ENCODE data around the gene NID1. TPM values are rescaled to one million over a fixed set of nuclear protein-coding genes. Genes with fewer than 3 reads are reported as not detected.

Gene NID1
- polyA plus RNA-seq, 1 donor (not counting 4 experiments of a cell fraction or from before 2014, with no cell fraction given) = 1.8 TPM

- peaks cover under 1% of the 10 kb centered on the region for H3K9me3 ChIP-seq (ENCODE audit: control insufficient read depth, low read depth, low read length)
- H3K4me1 ChIP-seq (ENCODE audit: control insufficient read depth, extremely low read depth, insufficient read depth, low read length) = peaks cover 22% of the 10 kb centered on the region
- DNase-seq (ENCODE audit: low read depth, low spot score) (no peak), FAIRE-seq (peak; percentile 9)
- no peaks in the 10 kb centered on the region for H3K9me1 ChIP-seq (ENCODE audit: control insufficient read depth, extremely low read depth, insufficient read depth, low read length)
- peak overlapping the region; percentile 76 for H3K9ac ChIP-seq (ENCODE audit: control insufficient read depth, extremely low read depth, insufficient read depth, low read length)
- H3K27me3 ChIP-seq (ENCODE audit: control insufficient read depth, extremely low read depth, insufficient read depth, low read length) = no peaks in the 10 kb centered on the region
- H4K20me1 ChIP-seq (ENCODE audit: control insufficient read depth, extremely low read depth, insufficient read depth, low read length) = no peaks in the 10 kb centered on the region
- H3K79me2 ChIP-seq (ENCODE audit: control insufficient read depth, insufficient read depth, low read length) = no peaks in the 10 kb centered on the region
- dilution Hi-C loops (cut with MboI; ENCODE audit: extremely low pct_ligation_motif_present, low sequenced_read_pairs) = no loop called here
- H3K4me3 ChIP-seq (ENCODE audit: control insufficient read depth in 2 of 3, extremely low read depth in 1 of 3, insufficient read depth in 2 of 3, low read depth in 1 of 3, low read length in 3 of 3) = peak overlapping the region in 1 of 3 experiments; percentile 54
- TF ChIP-seq CTCF (optimal IDR thresholded peaks at IDR 0.05 in 1 of 3, IDR thresholded peaks at IDR 0.05 in 1 of 3, conservative IDR thresholded peaks at IDR 0.05 in 1 of 3; ENCODE audit: extremely low read depth in 1 of 3, insufficient read depth in 2 of 3, low read length in 3 of 3) = no peak
- TF ChIP-seq EZH2 (IDR thresholded peaks at IDR 0.05; ENCODE audit: low read length) = no peak
- H3K4me2 ChIP-seq (ENCODE audit: control insufficient read depth, extremely low read depth, insufficient read depth, low read depth, low read length) = peak overlapping the region; percentile 90
- peak overlapping the region; percentile 90 for H2AFZ ChIP-seq (ENCODE audit: control insufficient read depth, low read length)
- no peaks in the 10 kb centered on the region for H3K36me3 ChIP-seq (ENCODE audit: control insufficient read depth in 2 of 2, extremely low read depth in 1 of 2, insufficient read depth in 2 of 2, low read length in 2 of 2)
- peak overlapping the region; percentile 74 for H3K27ac ChIP-seq (ENCODE audit: control insufficient read depth, insufficient read depth, low read length)
Observed at GRCh38 chr1:235972311-235972689, 92.6 kb downstream of the NID1 start.

GRCh38 chr1:235971571-235972310 lies 93.1 kb downstream of the NID1 start:
- FAIRE-seq (peak; percentile 86), DNase-seq (ENCODE audit: low read depth, low spot score) (no peak)
- Histone ChIP-seq H3K9ac (ENCODE audit: control insufficient read depth, extremely low read depth, insufficient read depth, low read length) (peak overlapping the region; percentile 76), H3K79me2 (ENCODE audit: control insufficient read depth, insufficient read depth, low read length) (no peaks in the 10 kb centered on the region), H3K9me1 (ENCODE audit: control insufficient read depth, extremely low read depth, insufficient read depth, low read length) (no peaks in the 10 kb centered on the region), H2AFZ (ENCODE audit: control insufficient read depth, low read length) (peak overlapping the region; percentile 90), H3K4me3 (ENCODE audit: control insufficient read depth in 2 of 3, extremely low read depth in 1 of 3, insufficient read depth in 2 of 3, low read depth in 1 of 3, low read length in 3 of 3) (peak overlapping the region in 2 of 3 experiments; percentile 35 to 54), H3K4me1 (ENCODE audit: control insufficient read depth, extremely low read depth, insufficient read depth, low read length) (peaks cover 22% of the 10 kb centered on the region), H3K27me3 (ENCODE audit: control insufficient read depth, extremely low read depth, insufficient read depth, low read length) (no peaks in the 10 kb centered on the region), H3K9me3 (ENCODE audit: control insufficient read depth, low read depth, low read length) (no peaks in the 10 kb centered on the region), H3K36me3 (ENCODE audit: control insufficient read depth in 2 of 2, extremely low read depth in 1 of 2, insufficient read depth in 2 of 2, low read length in 2 of 2) (no peaks in the 10 kb centered on the region), H4K20me1 (ENCODE audit: control insufficient read depth, extremely low read depth, insufficient read depth, low read length) (no peaks in the 10 kb centered on the region), H3K27ac (ENCODE audit: control insufficient read depth, insufficient read depth, low read length) (peak overlapping the region; percentile 74), H3K4me2 (ENCODE audit: control insufficient read depth, extremely low read depth, insufficient read depth, low read depth, low read length) (peak overlapping the region; percentile 90)
- dilution Hi-C loops (cut with MboI; ENCODE audit: extremely low pct_ligation_motif_present, low sequenced_read_pairs) = no loop called here
- TF ChIP-seq CTCF (optimal IDR thresholded peaks at IDR 0.05 in 1 of 3, IDR thresholded peaks at IDR 0.05 in 1 of 3, conservative IDR thresholded peaks at IDR 0.05 in 1 of 3; ENCODE audit: extremely low read depth in 1 of 3, insufficient read depth in 2 of 3, low read length in 3 of 3) (peak; percentile 85 to 95 (median 86)), EZH2 (IDR thresholded peaks at IDR 0.05; ENCODE audit: low read length) (no peak)

Data from keratinocyte (primary cell).